ENCODE results near the gene ARHGAP22. TPM values are rescaled to one million over a fixed set of nuclear protein-coding genes. Genes with fewer than 3 reads are reported as not detected.
A peak's percentile ranks its signal among the peaks of the same experiment; 100 is the strongest.

Gene ARHGAP22
- total RNA-seq, 1 donor from 2014 or later = 0.82 TPM

DNA sequence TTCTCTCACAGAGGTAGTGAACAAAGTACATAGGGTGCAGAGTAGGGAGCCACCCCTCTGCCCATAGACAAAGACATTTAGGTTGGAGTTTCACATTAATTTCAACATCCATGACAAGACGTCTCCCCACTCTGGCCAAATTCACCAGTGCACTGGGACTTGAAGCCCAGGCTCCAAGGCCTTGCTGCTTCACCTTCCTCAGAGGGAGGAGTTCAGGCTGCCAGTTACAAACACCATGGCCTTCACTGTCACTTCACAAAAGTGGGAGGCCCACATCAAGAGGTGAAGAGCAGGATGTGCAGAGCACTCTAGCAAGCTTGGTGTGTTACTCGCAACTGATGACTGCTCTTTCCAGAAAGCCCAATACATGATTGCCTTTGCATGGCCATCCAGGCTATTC is 15.8 kb upstream of the ARHGAP22 start:
- TF ChIP-seq, protein P1, sequence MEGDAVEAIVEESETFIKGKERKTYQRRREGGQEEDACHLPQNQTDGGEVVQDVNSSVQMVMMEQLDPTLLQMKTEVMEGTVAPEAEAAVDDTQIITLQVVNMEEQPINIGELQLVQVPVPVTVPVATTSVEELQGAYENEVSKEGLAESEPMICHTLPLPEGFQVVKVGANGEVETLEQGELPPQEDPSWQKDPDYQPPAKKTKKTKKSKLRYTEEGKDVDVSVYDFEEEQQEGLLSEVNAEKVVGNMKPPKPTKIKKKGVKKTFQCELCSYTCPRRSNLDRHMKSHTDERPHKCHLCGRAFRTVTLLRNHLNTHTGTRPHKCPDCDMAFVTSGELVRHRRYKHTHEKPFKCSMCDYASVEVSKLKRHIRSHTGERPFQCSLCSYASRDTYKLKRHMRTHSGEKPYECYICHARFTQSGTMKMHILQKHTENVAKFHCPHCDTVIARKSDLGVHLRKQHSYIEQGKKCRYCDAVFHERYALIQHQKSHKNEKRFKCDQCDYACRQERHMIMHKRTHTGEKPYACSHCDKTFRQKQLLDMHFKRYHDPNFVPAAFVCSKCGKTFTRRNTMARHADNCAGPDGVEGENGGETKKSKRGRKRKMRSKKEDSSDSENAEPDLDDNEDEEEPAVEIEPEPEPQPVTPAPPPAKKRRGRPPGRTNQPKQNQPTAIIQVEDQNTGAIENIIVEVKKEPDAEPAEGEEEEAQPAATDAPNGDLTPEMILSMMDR (IDR thresholded peaks at IDR 0.05) = no peak
- intact Hi-C loops (cut with micrococcal nuclease) = no loop called here
- H3K4me3 Mint-ChIP-seq = no peak overlapping the region
- ATAC-seq (ENCODE audit: low read depth) = no peak
- H3K27me3 Mint-ChIP-seq = peaks cover 12% of the 10 kb centered on the region
- peaks cover 4% of the 10 kb centered on the region for H3K9me3 Mint-ChIP-seq
- CTCF ChIA-PET = interaction anchor here (1.2 kb wide), 1 partner anchor 36 kb away, joined by 3 read pairs; no protein-coding TSS in a partner anchor
- POLR2A ChIA-PET = no interaction called here
- no peaks in the 10 kb centered on the region for H3K36me3 Mint-ChIP-seq (ENCODE audit: low read depth)
- DNase-seq = no peak
- H3K27ac Mint-ChIP-seq = no peak overlapping the region
- peaks cover 30% of the 10 kb centered on the region for H3K4me1 Mint-ChIP-seq

DNA sequence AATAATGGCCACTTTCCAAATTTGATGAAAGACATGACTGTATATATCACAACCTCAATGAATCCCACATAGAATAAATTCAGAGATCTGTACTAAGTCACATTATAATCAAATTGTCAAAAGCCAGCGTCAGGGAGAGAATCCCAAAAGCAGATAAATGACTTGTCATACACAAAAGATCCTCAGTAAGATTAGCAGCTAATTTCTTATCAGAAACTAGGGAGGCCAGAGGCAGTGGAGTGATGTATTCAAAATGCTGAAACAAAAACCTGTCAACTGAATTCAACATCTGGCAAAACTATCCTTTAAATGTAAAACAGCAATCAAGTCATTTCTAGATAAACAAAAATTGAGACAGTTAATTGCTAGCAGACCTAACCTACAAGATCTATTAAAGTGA is 11.6 kb upstream of the ARHGAP22 start:
- TF ChIP-seq, protein P1 (IDR thresholded peaks at IDR 0.05) = no peak
- peaks cover 15% of the 10 kb centered on the region for H3K27me3 Mint-ChIP-seq

DNA sequence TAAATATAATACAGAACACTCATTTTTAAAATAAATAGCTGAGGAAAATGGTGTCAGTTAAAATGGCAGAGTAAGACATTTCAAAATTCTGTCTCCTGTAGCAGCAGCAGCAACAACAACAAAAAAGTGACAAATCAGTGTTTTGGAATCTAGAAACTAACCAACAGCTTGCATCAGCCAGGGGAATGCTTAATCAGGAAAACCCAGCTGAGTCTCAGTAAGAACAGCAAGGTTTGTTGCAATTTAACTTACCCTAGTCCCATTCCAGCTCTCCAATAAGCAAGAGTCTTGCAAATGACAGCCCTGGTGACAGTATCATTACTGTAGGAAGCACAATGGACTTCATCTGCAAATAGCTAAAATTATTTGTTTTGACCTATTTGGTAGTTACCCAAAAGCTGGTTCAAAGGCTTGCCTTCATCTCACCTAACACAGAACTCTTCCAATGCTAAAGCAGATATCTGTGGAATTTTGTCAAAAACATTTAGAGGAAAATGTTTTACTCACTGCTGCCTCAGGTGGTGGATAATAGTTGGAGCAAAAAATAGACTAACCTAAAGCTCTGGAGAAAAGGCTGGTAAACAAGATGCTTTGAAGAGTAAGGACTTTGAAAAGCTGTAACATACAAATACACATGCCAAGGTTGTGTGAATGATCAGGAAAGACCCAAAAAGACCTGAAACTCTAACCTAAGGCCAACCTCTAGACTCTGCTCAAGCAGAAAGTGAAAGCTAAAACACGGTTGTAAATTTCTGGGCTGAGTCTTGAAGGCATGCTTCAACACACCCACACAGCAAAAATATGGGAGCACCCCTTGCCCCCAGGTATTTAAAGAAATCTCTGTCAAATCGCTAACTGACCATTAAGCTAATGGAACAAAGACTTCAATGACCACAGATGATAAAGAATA is 9.9 kb upstream of the ARHGAP22 start:
- intact Hi-C loops (cut with micrococcal nuclease) = loop anchor here (1.0 kb wide), 1 partner anchor 11 kb away; no protein-coding TSS in a partner anchor
- peak; percentile 52 for ATAC-seq (ENCODE audit: low read depth)
- no peaks in the 10 kb centered on the region for H3K36me3 Mint-ChIP-seq (ENCODE audit: low read depth)
- ChIA-PET CTCF (interaction anchor here (0.8 to 2.9 kb wide), 15 partner anchors 9 to 248 kb away, joined by 3 to 44 read pairs (median 4); partner anchors contain the start of gene ARHGAP22), POLR2A (interaction anchor here (0.9 to 1.4 kb wide), 3 partner anchors 25 to 57 kb away, joined by 3 to 4 read pairs (median 3); no protein-coding TSS in a partner anchor)
- peaks cover 17% of the 10 kb centered on the region for H3K4me1 Mint-ChIP-seq
- TF ChIP-seq, protein P1 (IDR thresholded peaks at IDR 0.05) = no peak
- no peaks in the 10 kb centered on the region for H3K9me3 Mint-ChIP-seq
- H3K27me3 Mint-ChIP-seq = peaks cover 17% of the 10 kb centered on the region
- no peak overlapping the region for H3K4me3 Mint-ChIP-seq
- DNase-seq = no peak
- no peak overlapping the region for H3K27ac Mint-ChIP-seq

More for the DNA sequence above, 11.6 kb upstream of the ARHGAP22 start:
- H3K27ac Mint-ChIP-seq = no peak overlapping the region
- POLR2A ChIA-PET = interaction anchor here (0.7 kb wide), 1 partner anchor 8 kb away, joined by 4 read pairs; no protein-coding TSS in a partner anchor
- DNase-seq (no peak), ATAC-seq (ENCODE audit: low read depth) (no peak)
- intact Hi-C loops (cut with micrococcal nuclease) = no loop called here
- H3K36me3 Mint-ChIP-seq (ENCODE audit: low read depth) = no peaks in the 10 kb centered on the region
- H3K4me1 Mint-ChIP-seq = peaks cover 11% of the 10 kb centered on the region
- CTCF ChIA-PET = interaction anchor here (2.9 kb wide), 1 partner anchor 40 kb away, joined by 44 read pairs; no protein-coding TSS in a partner anchor
- H3K9me3 Mint-ChIP-seq = no peaks in the 10 kb centered on the region
- H3K4me3 Mint-ChIP-seq = no peak overlapping the region

DNA sequence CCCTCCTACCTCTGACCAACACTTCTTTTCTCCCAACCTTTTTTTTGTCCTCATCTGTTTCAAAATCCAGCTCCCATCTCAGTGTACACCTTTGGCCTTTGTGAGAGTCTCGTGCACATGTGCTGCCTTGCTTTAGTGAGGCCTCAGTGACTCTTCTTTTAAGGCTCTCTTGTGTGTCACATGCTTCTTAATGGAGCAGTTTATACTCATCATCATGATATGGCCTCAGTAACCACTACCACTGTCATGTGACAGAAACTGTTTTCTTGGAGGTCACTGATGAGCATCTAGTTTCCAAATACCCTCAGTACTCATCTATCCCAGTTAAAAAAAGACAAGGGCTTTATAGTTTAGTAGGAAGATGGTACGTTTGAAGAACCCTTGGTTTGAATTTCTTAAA is 8.1 kb upstream of the ARHGAP22 start:
- H3K36me3 Mint-ChIP-seq (ENCODE audit: low read depth) = no peaks in the 10 kb centered on the region
- POLR2A ChIA-PET = no interaction called here
- H3K9me3 Mint-ChIP-seq = no peaks in the 10 kb centered on the region
- TF ChIP-seq, protein P1 (IDR thresholded peaks at IDR 0.05) = no peak
- intact Hi-C loops (cut with micrococcal nuclease) = no loop called here
- ATAC-seq (ENCODE audit: low read depth) = no peak
- H3K27ac Mint-ChIP-seq = no peak overlapping the region
- CTCF ChIA-PET = interaction anchor here (1.0 kb wide), 1 partner anchor 43 kb away, joined by 3 read pairs; no protein-coding TSS in a partner anchor
- peaks cover 13% of the 10 kb centered on the region for H3K27me3 Mint-ChIP-seq
- DNase-seq = no peak
- peaks cover 20% of the 10 kb centered on the region for H3K4me1 Mint-ChIP-seq
- H3K4me3 Mint-ChIP-seq = no peak overlapping the region

Measured in activated B cell treated with CpG ODN at 0.5 μM for 24 hours (primary cell).